ENCODE data around the gene CYREN. TPM values are rescaled to one million over a fixed set of nuclear protein-coding genes. Genes with fewer than 3 reads are reported as not detected.

Gene CYREN
- total and polyA plus RNA-seq, 7 donors, result 20.6 to 61.2 (median 28.1) TPM

DNA sequence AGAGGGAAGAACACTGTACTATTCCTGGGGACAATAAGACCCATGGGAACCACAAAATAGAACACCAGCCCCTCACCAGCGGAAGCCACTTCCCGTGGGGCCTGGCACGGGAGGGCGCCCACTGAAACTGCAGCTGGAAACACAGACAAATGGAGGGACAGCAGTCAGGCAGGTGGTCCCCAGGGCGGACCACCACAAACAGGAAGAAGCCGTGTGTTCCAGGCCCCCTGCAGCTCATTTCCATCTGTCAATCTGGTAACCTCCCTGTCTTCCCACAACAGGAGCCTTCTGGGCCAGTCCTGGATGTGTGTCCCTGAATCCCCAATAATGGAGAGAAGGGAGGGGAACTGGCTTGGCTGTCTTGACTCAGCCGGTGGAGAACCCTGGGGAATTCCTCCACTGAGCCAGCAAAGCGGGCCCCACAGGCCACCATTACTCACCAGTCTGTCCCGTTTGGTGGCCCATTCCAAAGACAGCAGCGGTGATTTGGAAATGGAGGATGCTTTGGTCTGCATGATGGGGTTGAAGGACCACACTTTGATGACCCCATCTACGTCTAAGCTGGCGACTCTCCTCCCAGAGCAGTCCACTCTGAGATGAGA is 24.1 kb upstream of the CYREN start:
- TF ChIP-seq, protein P1, sequence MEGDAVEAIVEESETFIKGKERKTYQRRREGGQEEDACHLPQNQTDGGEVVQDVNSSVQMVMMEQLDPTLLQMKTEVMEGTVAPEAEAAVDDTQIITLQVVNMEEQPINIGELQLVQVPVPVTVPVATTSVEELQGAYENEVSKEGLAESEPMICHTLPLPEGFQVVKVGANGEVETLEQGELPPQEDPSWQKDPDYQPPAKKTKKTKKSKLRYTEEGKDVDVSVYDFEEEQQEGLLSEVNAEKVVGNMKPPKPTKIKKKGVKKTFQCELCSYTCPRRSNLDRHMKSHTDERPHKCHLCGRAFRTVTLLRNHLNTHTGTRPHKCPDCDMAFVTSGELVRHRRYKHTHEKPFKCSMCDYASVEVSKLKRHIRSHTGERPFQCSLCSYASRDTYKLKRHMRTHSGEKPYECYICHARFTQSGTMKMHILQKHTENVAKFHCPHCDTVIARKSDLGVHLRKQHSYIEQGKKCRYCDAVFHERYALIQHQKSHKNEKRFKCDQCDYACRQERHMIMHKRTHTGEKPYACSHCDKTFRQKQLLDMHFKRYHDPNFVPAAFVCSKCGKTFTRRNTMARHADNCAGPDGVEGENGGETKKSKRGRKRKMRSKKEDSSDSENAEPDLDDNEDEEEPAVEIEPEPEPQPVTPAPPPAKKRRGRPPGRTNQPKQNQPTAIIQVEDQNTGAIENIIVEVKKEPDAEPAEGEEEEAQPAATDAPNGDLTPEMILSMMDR (IDR thresholded peaks at IDR 0.05), result no peak
- ATAC-seq, result no peak
- Histone ChIP-seq H3K27me3 (ENCODE audit: insufficient read depth in 3 of 3, low read length in 2 of 3) (no peaks in the 10 kb centered on the region), H3K36me3 (ENCODE audit: insufficient read depth in 1 of 2, low read depth in 1 of 2) (peaks cover 10 to 100% of the 10 kb centered on the region in 2 donors), H3K9me3 (no peaks in the 10 kb centered on the region), H3K4me1 (peaks cover 1% of the 10 kb centered on the region), H3K4me3 (no peak overlapping the region), H3K27ac (no peak overlapping the region)
- WGBS, 3 donors, result 75 to 76% (median 76%) methylated on average over 12 of the region's 12 CpGs
- intact Hi-C loops (cut with DNase I), result no loop called here
- no peak for DNase-seq

DNA sequence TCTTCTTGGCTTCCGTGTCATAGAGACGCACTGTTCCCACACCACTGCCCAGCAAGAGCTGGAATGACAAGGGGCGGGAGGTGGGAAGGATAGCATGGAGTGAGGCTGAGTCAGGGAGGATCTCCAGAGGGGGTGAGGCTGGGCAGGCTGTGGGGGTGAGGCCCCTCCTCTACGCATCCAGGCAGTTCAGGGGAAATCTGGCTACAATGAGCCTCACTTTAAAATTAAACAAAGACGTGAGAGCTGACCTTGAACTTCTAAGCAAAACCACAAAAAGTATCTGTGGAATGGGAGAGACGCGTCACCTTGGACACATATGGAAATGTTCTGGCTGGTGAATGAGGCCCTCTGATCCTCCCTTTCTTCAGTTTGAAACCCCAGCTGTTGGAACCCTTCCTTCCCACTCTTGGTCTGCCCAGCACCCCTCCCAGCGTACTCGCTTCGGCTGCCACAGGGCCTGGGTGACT is 23.1 kb upstream of the CYREN start:
- intact Hi-C loops (cut with DNase I), result no loop called here
- Histone ChIP-seq H3K27ac (no peak overlapping the region), H3K9me3 (no peaks in the 10 kb centered on the region), H3K4me1 (peaks cover 4% of the 10 kb centered on the region), H3K27me3 (ENCODE audit: insufficient read depth in 3 of 3, low read length in 2 of 3) (no peaks in the 10 kb centered on the region), H3K36me3 (ENCODE audit: insufficient read depth in 1 of 2, low read depth in 1 of 2) (peaks cover 10 to 100% of the 10 kb centered on the region in 2 donors), H3K4me3 (no peak overlapping the region)
- DNase-seq (no peak), ATAC-seq (peak in 1 of 4 donors; percentile 38)
- TF ChIP-seq, protein P1 (IDR thresholded peaks at IDR 0.05), result no peak
- WGBS, 3 donors, result 91 to 94% (median 91%) methylated on average over 10 of the region's 10 CpGs

DNA sequence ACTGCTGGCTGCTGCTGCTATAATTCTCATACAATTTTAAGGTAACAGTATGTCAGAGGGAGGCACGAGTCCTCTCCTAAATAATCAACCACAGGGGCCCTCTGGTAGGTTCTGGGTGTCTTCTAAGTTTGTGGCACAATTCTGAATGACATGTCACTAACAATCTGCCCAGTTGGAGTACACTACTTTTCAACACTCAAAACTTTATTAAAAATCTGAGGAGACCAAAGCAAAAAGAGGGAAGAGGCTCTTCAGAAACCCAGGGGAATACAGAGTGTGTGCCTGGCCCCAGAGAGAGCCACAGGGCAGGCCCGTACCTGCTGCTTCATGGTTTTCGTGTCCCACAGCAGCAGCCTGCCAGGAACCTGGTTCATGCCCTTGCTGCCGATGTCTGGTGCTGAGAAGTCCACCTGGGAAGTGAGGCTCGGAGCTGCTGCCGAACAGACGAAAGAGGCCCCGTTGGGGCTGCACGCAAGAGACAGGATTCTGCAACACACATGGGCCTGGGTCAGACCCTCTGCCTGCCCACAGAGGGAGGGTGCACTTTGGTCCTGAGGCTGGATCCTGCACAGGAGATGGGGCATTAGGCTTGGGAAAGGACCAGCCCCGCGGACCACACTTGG is 22.5 kb upstream of the CYREN start:
- H3K4me1 ChIP-seq, result peaks cover 4% of the 10 kb centered on the region
- DNase-seq, result no peak
- H3K4me3 ChIP-seq, result no peak overlapping the region
- H3K36me3 ChIP-seq (ENCODE audit: insufficient read depth in 1 of 2, low read depth in 1 of 2), result peaks cover 10 to 100% of the 10 kb centered on the region in 2 donors
- WGBS, 3 donors, result 89 to 96% (median 90%) methylated on average over 11 of the region's 11 CpGs
- H3K27me3 ChIP-seq (ENCODE audit: insufficient read depth in 3 of 3, low read length in 2 of 3), result no peaks in the 10 kb centered on the region
- H3K9me3 ChIP-seq, result no peaks in the 10 kb centered on the region
- ATAC-seq, result peak in 1 of 4 donors; percentile 10
- intact Hi-C loops (cut with DNase I), result no loop called here
- no peak overlapping the region for H3K27ac ChIP-seq
- TF ChIP-seq, protein P1 (IDR thresholded peaks at IDR 0.05), result no peak

DNA sequence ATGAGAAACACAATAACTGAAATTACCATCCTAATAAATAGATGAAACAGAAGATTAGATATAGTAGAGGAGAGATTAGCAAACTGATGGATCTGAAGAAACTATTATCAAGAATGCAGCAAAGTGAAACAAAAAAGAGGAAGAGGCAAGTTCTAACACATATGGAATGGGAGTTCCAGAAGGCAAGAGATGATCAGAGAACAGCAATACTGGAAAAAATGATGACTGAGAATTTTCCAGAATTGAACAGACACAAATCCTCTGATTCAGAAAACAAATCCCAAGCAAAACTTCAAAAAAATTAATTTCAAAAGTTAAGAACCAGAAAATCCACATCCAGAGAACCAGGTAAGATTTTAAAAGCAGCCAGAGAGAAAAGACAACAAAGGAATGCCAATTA is 20.2 kb upstream of the CYREN start:
- Histone ChIP-seq H3K36me3 (ENCODE audit: insufficient read depth in 1 of 2, low read depth in 1 of 2) (peaks cover 0 to 100% of the 10 kb centered on the region in 2 donors), H3K27me3 (ENCODE audit: insufficient read depth in 3 of 3, low read length in 2 of 3) (no peaks in the 10 kb centered on the region), H3K9me3 (no peaks in the 10 kb centered on the region), H3K27ac (no peak overlapping the region), H3K4me1 (peaks cover 4% of the 10 kb centered on the region), H3K4me3 (no peak overlapping the region)
- intact Hi-C loops (cut with DNase I), result no loop called here
- ATAC-seq (no peak), DNase-seq (no peak)
- TF ChIP-seq, protein P1 (IDR thresholded peaks at IDR 0.05), result no peak

Data from psoas muscle (tissue), 8 donors.